ENCODE data around the gene ODF2L.
"Not testable (repeated sequence)": the region's sequence is repeated elsewhere in the genome, so short reads cannot be mapped to it uniquely, and the experiment has no call there.

The ODF2L gene

DNA sequence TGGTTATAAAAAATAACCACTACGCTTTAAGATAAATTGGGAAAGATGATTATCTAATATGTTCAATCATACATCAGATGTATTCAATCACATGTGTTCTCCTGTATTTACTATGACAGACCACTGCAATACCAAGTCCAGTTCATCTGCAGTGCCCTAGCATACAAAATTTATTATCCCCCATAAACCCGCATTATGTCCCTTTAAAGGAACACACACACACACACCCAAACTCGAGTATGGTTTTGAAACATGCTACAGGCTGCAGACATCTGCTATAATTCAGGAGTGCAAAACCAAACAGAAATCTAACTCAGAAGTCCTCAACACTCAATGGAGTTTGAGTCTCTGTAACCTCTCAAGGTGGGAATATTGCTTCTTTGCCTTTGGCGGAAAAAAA is 14.9 kb downstream of the ODF2L start:
- no peak for DNase-seq

DNA sequence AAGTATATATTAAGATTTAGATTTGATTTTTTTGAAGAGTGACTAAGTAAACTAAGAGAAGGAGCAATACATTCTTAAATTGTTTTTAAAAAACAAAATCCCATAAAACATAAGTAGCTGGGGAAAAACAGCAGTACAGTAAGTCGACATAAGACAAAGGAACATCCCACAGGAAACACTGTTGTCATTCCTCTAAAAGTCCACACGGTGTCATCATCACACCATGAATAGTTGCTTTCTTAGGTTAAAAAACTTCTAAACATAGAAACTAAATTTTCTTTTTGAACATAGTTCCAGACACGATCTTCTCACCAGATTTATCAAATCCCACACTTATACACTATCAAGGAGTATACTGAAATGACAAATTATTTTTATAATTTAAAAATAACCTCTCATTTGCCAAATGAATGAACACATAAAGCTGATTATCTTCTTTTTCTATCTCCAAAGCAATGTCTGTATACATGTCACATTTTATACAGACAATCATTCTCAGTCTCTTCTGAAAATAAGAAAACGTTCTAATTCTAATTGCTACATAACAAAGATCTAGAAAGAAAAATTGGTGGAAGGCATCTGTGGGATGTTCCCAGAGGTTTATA is 15.8 kb downstream of the ODF2L start:
- peak; percentile 88 for DNase-seq

DNA sequence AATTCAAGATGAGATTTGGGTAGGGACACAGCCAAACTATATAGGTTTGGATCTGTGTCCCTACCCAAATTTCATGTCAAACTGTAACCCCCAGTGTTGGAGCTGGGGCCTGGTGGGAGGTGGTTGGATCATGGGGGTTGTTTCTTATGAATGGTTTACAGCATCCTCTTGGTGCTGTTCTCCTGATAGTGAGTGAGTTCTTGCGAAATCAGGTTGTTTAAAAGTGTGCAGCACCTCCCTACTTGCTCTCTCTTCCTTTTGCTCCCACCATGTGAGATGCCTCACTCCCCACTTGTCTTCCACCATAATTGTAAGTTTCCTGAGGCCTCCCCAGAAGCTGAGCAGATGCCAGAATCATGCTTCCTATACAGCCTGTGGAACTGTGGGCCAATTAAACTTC is 17.3 kb downstream of the ODF2L start:
- no peak for DNase-seq

DNA sequence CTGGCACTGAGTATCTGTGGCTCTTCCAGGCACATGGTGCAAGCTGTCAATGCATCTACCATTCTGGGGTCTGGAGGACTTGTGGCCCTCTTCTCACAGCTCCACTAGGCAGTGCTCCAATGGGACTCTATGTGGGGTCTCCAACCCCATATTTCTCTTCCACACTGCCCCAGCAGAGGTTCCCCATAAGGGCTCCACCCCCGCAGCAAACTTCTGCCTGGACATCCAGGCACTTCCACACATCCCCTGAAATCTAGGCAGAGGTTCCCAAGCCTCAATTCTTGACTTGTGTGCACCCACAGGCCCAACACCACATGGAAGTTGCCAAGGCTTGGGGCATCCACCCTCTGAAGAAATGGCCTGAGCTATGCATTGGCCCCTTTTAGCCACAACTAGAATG is 18.8 kb downstream of the ODF2L start:
- no peak for DNase-seq

DNA sequence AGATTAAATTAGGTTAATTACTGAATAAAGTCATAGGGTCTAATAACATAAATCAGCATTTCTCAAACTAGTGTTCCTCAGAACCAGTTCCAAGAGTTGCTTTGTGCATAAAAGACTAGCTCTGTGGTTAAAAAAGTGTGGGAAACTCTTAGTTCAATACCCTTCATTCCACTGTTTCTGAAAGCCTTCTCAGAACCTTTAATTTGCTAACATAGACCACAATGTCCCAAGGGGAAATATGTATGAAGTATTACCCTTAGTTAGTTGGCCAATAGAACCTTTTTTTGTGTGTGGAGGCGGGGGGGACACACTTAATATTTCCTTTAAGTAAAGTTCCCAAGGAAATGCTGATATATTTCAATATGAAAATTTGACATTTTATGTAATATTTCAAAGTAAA is 20.4 kb downstream of the ODF2L start:
- no peak for DNase-seq

DNA sequence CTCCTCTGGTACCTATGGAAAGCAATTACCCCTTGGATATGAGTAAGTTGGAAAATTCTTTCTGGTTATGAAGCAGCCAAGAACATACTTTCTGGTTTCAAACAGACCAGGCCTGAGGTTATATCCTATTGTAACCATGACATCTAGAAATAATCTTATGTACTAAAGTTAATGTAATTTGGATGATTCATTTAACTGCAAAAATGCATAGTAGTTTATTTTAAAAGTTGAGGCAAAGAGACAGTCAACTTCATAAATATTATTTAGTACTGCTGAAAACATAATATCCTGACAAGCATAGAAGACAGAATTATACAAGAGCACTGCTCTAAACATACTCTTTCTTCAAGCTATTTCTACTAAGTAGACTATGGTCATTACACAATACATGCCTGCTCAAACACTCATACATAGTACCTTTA is 25.5 kb downstream of the ODF2L start:
- DNase-seq = no peak

DNA sequence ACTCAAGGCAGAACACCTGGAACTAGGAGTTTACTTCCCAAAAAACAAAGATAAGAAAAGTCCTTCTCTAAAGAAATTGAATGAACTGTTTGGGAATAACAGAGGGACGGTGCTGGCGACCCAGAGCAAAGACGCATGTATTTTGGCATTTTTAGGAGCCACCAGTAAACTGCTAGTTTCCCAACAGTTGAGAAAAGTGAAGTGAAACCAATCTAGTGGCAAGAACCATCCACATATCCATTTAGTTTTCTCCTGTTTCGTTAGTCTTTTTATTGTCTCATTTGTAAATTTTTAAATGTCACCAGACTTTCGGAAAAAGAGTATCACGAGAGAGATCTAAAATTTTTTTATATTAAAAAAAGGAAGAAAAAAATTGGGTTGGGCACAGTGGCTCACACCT is 30.2 kb downstream of the ODF2L start:
- no peak for DNase-seq

DNA sequence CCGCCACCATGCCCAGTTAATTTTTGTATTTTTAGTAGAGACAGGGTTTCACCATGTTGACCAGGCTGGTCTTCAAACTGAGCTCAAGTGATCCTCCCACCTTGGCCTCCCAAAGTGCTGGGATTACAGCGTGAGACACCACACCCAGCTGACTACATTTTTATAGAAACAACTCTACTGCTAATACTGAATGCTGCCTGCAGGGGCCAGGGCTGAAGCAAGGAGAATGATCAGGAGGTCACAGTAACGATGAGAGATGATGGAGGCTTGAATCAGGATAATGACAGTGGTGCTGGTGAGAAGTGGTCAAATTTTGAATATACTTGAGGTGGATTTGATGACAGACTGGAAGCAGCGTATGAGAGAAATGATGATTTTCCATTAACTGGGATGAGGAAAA is 33.3 kb downstream of the ODF2L start:
- DNase-seq = no peak

DNA sequence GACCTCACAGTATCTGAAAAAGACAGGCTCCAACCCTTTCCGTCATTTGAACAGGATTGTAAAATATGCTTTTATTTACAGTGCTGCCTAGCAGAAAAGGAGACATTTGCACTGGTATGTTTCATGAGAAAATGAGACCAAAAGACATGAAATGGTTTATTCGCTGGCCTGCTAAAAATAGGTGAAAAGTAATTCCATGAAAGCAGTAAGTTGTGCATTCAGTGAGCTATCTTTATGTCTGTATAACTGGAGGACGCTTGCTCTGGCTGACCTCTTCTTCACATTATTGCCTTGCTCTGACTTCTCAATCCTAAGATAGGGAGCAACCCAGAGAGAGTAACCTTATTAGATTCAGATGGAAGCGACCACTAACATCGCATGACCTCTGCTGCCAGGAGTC is 38.3 kb downstream of the ODF2L start:
- DNase-seq = no peak

DNA sequence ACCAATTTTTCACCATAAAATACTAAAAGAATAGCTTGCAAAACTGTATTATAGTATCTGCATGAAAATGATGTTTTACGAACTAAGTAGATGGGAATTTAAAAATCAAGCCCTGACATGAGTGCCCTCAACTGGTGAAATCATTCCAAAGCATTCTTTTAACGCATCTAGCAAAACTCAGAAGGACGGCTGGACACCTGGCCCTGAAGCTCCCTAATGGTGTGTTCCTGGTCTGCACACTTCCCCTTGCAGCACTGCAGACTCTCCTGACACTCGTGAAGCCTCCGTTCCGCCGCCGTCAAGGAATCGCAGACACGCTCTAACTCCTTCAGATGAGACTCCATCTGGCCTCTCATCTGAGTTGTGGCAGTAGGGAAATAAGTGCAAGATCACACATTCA is 39.9 kb downstream of the ODF2L start:
- DNase-seq = no peak

DNA sequence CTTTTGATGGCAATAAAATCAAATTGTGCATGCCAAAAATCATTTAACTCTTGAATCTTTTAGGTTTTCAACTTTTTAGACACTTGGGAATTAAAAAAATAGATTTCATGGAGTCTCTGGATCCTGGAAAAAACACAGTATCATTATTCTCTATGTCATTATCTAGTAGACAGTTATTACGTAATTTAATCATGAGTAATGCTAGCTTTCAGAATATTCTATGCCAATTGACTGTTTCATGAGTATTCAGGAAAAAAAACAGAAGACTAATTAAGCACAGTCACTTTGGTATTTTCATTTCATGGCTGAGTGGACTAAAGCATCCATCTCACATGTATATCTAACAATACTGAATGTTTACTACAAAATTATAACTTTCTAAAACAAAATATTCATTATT is 44.0 kb downstream of the ODF2L start:
- no peak for DNase-seq

DNA sequence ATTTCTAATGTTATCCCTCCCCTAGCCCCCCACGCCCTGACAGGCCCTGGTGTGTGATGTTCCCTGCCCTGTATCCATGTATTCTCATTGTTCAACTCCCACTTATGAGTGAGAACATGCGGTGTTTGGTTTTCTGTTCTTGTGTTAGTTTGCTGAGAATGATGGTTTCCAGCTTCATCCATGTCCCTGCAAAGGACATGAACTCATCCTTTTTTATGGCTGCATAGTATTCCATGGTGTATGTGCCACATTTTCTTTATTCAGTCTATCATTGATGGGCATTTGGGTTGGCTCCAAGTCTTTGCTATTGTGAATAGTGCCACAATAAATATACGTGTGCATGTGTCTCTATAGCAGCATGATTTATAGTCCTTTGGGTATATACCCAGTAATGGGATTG is 45.9 kb downstream of the ODF2L start:
- not testable (repeated sequence) for DNase-seq

DNA sequence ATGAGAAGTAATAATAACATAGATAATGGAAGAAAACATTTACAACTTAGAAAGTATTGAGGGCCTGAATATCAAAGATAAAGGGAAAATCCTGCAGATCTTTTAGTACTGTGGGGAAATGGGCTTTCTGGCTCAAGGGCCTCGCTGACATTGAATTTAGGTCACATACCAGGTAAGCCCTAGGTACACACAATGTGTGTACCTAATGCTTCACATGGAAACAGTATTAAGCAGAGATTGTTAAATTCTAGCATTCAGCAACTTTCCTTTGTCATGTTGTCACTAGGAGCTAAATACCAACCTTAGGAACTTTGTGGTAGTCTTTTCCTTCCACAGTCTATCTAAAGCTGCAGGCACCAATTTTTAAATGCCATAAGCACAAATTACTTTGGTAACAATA is 49.7 kb downstream of the ODF2L start:
- no peak for DNase-seq

DNA sequence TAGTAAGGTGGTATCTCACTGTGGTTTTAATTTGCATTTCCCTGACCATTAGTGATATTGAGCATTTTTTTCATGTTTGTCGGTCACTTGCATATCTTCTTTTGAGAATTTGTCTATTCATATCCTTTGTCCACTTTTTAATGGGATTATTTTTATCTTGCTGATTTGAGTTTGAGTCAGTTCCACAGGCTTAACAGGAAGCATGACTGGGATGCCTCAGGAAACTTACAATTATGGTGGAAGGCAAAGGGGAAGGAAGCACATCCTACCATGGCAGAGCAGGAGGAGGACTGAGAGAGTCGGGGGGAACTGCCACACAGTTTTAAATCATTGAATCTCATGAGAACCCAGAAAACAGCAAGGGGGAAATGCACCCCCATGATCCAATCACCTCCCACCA is 51.1 kb downstream of the ODF2L start:
- no peak for DNase-seq

DNA sequence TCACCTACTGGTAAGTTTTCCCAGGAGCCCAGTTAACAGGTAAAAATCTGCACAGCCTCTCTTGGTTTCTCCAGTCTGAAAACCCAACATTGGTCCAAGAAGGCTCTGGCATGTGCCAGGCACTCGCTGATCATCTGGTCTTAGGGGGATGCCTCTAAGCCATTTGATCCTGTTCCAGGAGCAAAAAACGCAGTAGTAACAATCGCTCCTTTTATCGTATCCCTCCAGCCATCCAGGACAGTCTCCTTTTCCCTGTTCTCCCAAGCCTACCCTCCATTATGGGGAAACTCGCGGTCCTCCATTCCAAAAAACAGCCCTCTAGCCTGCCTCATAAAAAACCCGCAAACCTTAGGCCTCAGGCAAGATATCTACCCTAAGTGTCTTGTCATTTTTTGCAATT is 56.2 kb downstream of the ODF2L start:
- no peak for DNase-seq

DNA sequence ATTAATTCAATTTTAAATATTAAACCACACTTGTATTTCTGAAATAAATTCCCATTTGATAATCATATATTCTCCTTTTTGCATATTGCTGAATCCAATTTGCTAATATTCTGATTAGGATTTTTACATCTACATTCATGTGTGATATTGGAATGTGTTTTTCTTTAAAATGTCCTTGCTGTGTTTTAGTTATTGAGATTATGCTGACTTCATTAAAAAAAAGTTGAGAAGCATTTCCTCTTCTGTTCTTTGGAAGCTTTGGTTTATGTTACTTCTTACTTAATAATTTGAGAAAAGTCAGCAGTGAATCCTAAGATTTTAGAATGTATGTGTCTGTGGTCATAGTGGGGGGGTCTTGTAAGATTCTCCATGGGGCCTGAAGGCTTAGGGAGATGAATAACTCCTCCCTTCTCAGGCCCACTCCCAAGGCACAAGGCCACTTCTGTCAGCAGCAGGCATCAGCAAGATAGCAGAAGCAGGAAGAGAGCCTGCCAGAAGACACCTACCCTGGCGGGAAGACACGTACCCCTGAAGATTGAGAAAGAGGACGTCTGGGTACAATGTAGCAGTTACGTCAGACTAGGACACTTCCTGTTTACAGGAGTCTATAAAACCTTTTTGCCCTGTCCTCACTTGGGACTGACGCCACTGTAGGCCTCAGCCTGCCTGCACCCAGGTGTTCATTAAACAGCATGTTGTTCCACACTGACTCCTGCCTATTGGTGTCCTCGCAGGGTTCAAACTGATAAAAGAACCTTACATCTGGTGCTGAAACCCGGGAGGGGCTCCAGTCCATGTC is 56.9 kb downstream of the ODF2L start:
- DNase-seq = no peak

DNA sequence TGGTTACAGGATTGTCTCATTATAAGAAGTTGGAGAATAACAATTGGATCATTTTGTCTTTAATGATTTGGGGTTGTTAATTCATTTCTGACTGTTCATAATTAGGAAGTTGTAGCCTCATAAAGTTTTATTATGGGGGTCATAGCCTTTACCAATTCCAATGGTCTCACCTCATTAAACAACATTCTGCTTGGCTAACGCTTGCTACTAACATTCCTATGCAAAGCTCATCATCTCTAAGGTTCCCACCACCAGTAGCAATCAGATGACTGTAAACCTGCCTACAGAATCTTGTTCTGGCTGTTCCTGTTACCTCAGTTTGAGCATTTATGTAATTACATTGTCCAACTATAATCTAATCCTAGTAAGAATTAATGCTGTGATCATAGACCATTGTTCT is 60.2 kb downstream of the ODF2L start:
- DNase-seq = no peak

DNA sequence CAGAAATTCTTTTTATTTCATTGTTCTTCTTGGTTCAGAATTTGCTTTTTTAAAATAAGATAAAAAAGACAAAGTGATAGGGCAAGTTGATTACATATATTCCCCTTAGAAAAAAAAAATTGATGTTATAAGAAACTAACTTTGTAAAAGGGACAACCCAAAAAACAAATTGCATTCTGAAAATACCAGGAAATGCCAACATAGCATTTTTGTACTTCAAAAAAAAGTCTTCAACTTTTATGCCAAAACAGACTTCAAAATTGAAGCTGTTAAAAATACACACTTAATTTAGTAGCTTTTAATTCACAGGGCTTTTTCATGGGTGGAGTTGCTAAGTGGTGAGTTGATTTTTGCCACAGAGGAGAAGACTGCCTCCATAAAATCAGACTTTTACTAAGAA is 70.9 kb downstream of the ODF2L start:
- DNase-seq = no peak

DNA sequence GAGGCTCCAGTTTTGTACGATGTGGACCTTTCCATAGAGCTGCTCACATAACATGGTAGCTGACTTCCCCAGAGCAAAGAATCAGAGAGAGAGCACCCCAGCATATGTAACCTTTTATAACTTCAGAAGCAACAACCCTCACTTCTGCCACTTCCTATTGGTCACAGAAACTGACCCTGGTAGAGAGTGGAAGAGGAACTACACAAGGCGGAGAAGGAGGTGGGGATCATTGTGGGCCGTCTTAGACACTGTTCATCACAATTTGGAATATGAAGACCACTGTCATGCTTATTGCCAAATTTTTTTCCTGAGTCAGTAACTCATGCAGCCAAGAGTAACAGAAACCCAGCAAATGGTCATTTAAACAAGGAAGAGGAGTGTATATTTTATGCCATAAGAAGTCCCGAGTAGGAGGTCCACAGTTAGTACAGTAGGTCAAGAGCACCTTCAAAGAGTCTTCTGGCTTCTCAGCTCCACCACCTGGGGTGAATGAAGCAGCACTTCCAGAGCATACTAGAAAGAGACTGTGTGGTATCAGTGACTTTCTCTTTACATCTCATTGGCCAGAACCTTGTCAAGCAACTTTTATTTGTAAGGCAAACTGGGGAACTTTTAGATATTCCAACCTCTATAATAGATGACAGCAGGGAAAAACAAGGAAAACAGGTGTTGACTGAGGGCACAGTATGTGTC is 71.8 kb downstream of the ODF2L start:
- DNase-seq = no peak

DNA sequence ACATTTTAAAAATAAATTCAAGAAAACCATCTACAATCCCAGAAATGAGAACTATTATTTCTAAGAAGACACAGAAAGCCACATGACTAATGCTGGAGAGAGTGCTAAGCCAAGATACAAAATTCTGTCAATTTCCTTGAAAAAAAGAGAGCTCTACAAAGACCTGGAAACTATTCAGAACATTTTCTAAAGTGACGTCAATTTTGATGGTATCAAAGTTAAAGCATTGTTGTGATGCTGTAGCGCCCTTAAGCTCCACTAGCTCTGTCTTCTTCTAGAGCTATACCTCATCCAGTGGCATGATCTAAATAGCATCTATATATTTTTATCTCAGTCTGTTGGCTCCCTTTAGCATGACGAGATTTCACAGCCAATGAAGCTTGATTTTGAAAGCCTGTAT is 73.9 kb downstream of the ODF2L start:
- no peak for DNase-seq

DNA sequence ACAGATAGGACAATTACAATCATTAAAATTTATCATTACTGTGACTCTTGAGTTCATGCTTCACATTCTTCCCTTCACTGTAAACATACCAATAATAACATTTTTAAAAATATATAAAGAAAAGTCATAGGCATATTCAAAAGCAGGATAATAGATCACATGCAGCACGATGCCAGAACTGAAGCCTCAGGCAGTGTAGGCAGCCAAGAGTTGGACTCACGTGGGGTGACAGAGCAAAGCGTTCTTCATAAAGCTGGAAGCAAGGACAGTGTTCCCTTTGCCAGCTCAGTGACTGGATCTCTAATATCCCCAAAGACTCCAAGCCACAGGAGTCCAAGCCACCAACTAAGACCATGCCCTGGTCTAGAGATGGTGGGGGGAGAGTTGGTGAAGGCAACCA is 77.7 kb downstream of the ODF2L start:
- DNase-seq = no peak

DNA sequence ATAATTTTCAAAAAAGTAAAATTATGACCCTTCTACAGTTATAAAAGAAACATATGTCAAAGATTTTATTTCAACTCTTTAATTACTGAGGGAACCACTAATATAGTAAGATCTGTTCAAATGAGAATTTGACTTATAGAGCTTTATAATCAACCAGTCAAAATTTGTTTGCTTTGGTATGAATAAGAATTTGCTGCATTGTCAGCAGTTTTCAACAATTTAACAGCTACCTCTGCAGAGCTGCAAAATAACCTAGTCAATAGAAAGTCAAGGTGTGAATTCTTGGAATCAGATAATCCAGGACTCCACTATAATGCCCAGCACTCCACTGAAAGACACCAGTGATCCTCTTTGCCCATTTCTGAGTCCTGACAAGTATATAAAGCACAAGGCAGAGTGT is 78.2 kb downstream of the ODF2L start:
- DNase-seq = no peak

DNA sequence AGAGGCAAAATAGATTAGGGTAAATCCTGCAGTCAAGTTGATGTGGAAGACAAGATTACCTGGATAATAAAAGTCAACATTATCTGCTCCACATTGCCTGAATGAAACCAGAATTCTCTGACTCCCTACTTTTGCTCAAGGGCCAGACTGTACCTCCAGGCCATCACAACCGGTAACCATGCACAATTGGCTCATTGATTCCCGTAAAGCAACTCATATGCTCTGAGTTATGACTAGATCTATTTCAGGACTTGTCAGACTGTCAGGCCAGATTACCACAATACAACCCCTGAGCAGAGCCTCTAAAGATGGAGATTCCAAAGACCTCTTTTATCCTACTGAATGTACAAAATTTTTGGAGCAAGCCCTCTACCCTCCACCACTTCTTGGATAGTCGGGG is 90.4 kb downstream of the ODF2L start:
- no peak for DNase-seq

DNA sequence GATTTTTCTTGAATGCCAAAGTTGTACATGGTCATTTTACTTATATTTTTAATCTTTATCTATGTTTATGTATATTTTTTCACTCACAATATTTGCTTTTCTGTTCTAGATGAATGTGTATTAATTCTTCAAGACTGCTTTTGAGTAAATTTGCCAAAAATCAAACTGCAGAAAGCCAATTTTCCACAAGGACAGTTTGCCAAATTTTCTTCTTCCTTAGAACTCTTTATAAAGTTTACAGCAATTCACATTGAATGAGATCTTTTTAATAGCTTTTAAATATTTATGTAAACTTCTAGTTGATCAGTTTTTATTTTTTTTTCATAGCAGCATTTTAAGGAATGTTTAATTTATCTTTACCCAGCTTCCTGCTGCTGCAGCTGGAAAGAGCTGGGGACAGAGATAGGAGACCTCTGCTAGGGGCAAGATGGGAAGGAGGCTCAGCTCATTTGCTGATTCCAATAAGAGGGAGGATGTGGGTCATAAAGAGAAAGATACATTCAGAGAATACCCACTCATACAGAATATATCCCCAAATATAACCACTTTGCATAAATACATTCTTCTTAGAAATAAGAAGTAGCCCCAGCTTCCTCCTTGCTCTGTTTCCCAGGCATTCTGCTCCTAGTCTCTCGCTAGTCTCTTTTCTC is 93.0 kb downstream of the ODF2L start:
- no peak for DNase-seq
